NCI-H187 treated with DMSO at 0.1 percent for 48 hours (cell line): ENCODE results near the gene SUSD6.

ENCODE experiments used
- DNase-seq: peaks from one replicate; lab custom pipeline; 2025; lab: John Stamatoyannopoulos, UW

SUSD6 gene

DNA sequence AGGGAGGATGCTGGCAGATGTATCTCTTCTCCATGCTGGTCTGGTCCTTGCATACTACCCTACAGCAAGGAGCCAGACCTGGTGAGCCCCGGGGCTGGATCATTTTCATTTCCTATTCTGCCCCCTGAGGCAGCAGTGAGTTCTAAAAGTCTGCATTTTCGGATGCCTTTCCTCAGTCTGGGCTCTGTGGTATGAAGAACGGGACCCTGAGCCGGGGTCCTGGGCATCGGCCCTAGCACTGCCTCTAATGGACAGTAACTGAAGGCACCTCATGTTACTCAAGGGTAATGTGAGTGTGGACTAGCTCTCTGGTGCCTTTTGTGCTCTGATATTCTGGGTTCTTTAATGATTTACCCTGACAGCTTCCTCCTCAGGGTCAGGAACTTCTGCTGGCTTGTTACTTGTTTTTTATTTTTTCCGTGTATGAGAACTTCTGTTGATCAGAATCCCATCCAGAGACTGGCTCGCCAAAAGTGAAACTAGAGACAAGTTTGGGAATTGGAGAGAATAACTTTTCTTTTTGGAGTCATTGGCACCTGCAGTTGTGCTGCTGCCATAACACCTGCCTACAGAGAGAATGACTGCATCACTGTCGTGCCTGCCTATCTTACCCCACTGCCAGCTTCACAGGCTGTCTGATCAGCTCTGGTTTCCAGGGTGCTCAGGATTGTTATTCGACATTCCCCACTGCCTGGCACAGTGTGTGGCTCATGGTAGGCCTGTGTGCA lies 62.3 kb downstream of the SUSD6 start:
- no peak for DNase-seq

- DNase-seq, result no peak
Observed at GRCh38 chr14:69674546-69675244, 63.3 kb downstream of the SUSD6 start.

DNA sequence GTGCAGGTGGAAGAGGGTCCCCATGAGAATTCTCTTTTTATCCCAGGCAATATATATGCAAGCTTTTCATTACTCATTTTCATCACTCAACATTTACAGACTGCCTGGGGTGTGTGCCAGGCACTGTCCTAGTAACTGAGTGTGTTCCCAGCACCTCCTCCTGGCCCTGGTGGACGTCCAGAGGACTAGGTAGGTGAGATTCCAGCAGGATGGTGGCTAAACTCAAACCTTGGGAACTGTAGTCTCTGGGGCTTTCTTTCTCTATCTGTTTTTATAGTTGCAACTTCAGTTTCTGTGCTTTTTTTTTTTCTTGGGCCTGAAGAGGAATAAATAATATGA lies 63.8 kb downstream of the SUSD6 start:
- no peak for DNase-seq

- DNase-seq, result no peak
Observed at GRCh38 chr14:69675877-69676416, 64.6 kb downstream of the SUSD6 start.

GRCh38 chr14:69676723-69677122 lies 65.3 kb downstream of the SUSD6 start:
- no peak for DNase-seq

- DNase-seq, result no peak
Observed at GRCh38 chr14:69680297-69680696, 68.9 kb downstream of the SUSD6 start.

- DNase-seq, result no peak
Observed at GRCh38 chr14:69682136-69682535, 70.7 kb downstream of the SUSD6 start.

- DNase-seq, result no peak
Observed at GRCh38 chr14:69682621-69683263, 71.3 kb downstream of the SUSD6 start.

DNA sequence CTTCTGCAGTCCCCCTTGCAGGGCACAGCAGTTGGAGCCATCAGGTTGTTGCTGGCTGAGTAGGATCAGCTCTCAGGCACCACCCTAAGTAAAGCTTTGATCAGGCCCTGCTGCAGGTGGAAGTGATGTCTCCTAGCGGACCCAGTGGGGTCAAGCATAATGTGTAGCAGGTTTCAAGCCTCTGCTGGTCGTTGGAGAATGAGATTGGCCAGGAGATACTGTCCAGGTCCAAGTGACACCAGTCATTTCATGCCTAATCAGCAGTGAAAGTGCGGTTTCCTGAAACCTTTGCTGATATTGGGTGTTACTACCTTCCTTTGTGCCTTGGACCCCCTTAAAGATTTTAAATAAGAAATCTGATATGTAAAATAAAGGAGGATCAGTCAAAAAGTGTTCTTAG lies 72.6 kb downstream of the SUSD6 start:
- no peak for DNase-seq

GRCh38 chr14:69684461-69685217 lies 73.2 kb downstream of the SUSD6 start:
- DNase-seq, result no peak

DNA sequence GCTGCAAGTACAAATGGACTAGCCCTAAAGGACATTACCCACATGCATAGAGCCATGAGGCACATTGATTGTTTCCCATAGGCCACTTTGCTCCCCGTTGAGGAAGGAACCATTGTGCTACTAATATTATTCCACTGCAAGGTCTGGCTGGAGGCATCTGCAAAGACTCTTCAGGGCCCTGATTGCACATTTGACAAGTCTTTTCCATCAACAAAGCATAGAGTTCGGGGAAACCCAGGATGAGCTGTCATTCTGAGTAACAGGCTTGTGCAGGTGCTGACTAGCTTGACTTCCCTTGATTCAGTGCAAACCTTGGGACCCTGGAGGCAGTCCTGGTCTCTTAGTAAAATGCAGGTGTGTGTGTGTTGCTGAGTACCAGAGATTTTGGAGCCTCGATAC lies 73.8 kb downstream of the SUSD6 start:
- no peak for DNase-seq

DNA sequence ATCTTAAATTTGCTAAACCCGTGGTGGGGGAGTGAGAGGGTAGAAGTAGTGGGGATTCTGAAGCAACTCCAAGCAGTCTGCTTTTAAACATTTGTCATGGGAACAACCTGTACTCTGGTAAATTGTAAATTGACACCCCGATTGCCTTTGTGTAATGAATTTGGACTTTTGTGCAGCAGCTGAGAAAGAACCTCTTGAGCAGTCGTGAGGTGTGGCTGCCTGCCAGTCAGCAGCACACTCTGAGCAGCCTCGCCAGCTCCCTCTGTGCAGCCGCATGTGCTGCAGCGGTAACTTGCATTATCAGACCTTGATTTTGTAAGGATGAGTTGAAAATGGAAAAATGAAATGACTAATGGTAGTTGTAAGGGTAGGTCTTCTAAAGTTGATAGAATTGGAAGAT lies 74.3 kb downstream of the SUSD6 start:
- peak; percentile 82 for DNase-seq

DNA sequence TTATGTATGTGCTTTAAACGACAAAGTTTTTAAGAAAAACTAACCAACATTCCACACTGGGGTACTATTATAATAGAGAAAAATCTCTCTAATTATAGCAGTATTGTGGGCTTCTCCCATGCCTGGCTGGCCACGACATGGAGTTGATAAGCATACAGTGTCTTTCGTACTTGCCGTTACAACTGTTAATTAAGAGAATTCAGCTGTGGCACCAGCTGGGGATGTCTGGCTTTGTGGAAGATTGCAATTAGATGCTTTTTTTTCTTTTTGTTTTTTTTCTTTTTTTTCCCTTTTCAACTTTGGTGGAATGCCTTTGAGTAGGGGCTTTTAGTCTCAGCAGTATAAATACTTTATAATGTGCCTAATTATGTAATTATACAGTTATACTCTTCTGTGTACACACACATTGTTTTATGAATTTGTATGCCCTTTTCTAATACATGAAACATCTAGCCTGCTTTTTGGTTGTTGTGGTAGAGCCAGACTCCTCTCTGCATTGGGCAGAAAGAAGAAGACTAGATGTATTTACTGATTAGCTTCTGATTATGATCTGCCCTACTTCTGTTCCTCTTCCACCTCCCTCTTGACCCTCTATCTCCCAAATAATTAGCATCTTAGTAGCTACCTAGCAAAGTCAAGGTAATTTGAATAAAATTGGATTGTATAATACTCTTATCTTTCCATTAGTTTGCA lies 76.4 kb downstream of the SUSD6 start:
- no peak for DNase-seq

DNA sequence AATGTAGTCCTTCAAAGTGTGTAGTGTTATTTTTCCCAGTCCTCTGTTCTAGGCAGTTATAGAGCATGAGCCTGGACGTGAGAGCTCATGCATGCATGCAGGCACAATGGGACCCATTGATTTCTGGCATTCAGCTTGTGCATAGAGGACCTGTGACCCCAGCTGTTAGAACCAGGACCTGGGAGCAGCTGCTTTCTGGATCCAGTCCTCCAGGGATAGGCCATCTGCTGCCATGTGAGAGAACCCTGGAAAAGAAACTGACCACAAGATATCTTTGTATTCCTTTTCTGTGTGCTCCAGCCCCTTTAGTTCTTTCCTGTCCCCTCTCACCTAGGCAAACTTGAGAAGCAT lies 76.9 kb downstream of the SUSD6 start:
- no peak for DNase-seq

- no peak for DNase-seq
Observed at GRCh38 chr14:69690042-69690441, 78.6 kb downstream of the SUSD6 start.

GRCh38 chr14:69692594-69692993 lies 81.2 kb downstream of the SUSD6 start:
- peak; percentile 26 for DNase-seq

DNA sequence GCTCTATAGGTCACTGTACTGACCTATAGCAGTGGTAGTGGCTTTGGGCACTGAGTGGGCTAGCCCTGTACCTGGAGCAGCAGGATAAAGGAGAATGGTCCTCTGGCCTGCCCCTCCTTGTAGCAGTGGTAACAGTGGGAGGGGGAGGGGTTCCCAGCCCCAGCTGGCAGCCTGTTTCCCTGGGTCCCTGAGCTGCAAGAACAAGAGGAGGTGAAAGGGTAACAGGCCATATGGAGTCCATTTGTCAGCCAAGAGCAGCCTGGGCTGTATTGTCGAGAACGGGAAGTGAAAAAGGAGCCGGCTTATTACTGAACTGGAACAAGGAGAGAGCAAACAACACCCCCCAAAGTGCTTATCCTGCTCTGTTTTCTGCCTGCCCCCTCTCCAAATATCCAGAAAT lies 81.7 kb downstream of the SUSD6 start:
- DNase-seq, result peak; percentile 18

DNA sequence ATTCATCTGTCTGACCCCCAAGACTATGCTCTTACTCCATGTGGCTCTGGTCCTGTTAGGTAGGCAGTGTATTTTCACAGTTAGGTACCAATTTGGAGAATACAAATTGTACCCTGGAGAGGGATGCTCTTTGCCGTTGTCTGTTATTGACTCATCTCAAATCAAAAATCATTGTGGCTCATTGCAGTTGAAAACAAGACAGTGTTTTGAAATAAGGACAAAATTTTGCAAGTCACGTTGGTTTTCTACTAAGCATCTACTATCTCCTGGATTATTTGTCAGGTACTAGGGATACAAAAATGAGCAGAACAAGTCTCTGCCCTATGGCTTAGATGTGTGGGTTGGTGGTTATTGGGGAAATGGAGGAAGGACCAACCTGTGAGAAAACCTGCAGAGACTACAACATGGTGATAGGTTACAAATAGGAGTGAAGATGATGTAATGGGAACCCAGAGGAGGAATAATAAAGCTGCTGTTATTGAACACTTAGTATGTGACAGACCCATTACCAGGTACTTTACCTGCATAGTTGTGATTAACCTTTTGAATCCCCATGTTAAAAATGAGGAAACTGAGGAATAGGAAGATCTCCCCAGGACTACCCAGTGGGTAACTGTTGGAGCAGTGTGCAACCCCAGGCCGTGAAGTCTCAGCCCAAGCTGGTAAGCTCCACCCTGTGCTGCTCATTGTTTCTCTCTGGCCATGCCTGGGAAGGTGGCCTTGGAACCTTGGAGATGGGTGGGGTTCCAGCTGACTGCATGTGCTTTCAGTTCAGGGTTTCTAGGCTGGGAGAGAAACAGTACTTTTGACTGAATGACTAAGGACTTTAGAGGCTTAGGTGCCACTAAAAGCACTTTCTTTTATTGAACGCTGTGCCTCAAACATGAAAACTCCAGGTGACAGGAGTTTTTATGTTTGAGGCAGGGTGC lies 82.7 kb downstream of the SUSD6 start:
- DNase-seq, result peak; percentile 58

GRCh38 chr14:69694730-69695281 lies 83.4 kb downstream of the SUSD6 start:
- no peak for DNase-seq
